ENCODE data around the gene SAP130. TPM values are rescaled to one million over a fixed set of nuclear protein-coding genes. Genes with fewer than 3 reads are reported as not detected.
A peak's percentile ranks its signal among the peaks of the same experiment; 100 is the strongest.

SAP130 gene
- total RNA-seq, 1 experiment from 2014 or later = 23.3 TPM

- DNase-seq = no peak
- no peaks in the 10 kb centered on the region for H3K36me3 ChIP-seq (replicated peaks; ENCODE audit: control insufficient read depth, insufficient read depth, low read length)
- no peak overlapping the region for H3K4me3 ChIP-seq (ENCODE audit: insufficient read depth, low read depth, low read length)
- H3K27me3 ChIP-seq (ENCODE audit: control insufficient read depth, insufficient read depth, low read length) = no peaks in the 10 kb centered on the region
Measured at GRCh38 chr2:128038411-128038810, 10.6 kb upstream of the SAP130 start.

- Histone ChIP-seq H3K36me3 (replicated peaks; ENCODE audit: control insufficient read depth, insufficient read depth, low read length) (no peaks in the 10 kb centered on the region), H3K4me3 (ENCODE audit: insufficient read depth, low read depth, low read length) (no peak overlapping the region), H3K27me3 (ENCODE audit: control insufficient read depth, insufficient read depth, low read length) (no peaks in the 10 kb centered on the region)
- DNase-seq = peak; percentile 14
Measured at GRCh38 chr2:128037649-128038048, 9.8 kb upstream of the SAP130 start.

DNA sequence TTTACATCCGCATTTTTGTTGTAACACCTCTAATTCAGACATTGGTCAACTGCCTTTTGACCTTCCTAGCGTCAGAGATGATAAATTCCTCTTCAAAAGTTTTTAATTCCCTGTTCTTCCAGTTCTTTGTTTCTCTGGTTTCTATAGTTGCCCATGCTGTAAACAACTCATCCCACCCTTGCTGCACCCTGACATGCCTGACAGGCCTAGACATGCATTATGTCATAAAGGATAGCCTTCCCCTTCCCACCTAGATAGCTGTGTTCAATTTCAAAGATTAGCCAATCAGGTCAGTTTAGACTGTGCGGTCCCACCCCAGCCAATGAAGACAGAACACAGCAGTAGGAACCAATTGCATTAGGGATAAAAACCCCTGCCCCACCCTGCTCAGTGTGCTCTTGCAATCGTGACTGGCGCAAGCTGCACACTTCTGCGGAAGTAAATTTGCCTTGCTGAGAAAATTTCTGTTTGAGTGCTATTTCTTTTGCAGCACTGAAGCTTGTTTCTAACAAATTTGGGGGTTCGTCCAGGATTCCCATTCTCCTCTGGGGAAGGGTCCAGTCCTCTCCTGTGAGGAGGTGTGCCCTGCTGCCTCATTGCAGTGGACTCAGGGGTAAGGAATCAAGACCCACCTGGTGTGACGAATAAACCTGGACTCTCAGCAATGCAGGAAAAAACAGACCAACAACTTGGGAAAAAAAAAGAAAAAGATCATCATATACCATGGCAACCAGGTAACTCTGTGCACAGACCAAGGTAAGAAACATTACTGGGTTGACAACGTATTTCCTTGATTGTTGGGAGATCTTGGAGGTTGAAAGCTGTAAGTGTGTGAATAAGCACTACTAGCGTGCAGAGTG, 9.1 kb upstream of the SAP130 start:
- H3K36me3 ChIP-seq (replicated peaks; ENCODE audit: control insufficient read depth, insufficient read depth, low read length) = no peaks in the 10 kb centered on the region
- DNase-seq = no peak
- H3K4me3 ChIP-seq (ENCODE audit: insufficient read depth, low read depth, low read length) = no peak overlapping the region
- H3K27me3 ChIP-seq (ENCODE audit: control insufficient read depth, insufficient read depth, low read length) = no peaks in the 10 kb centered on the region

- no peak for DNase-seq
- Histone ChIP-seq H3K4me3 (ENCODE audit: insufficient read depth, low read depth, low read length) (no peak overlapping the region), H3K27me3 (ENCODE audit: control insufficient read depth, insufficient read depth, low read length) (peaks cover 10% of the 10 kb centered on the region; the same call in 1 of the 2 replicates), H3K36me3 (replicated peaks; ENCODE audit: control insufficient read depth, insufficient read depth, low read length) (no peaks in the 10 kb centered on the region)
Measured at GRCh38 chr2:128032092-128032491, 4.2 kb upstream of the SAP130 start.

DNA sequence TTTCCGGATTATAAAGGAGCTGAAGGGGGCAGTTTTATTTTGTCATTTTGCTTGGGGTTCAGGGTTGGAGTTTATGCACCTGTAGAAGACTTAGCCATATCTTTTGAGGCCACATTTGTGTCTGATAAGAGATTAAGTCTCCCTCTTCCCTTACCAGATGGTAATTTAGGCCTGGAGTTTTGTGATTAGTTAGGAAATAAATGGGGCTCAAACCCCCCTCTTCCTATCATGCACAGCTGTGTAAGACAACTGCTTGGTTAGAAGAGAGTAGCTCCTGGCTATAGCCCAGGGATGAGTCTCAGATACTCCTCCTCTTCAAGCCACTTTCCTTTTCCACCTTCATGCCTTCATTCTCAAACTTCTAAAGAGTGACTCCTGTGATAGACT, 802 bp upstream of the SAP130 start:
- no peak for DNase-seq
- Histone ChIP-seq H3K27me3 (ENCODE audit: control insufficient read depth, insufficient read depth, low read length) (peaks cover 10% of the 10 kb centered on the region; the same call in 1 of the 2 replicates), H3K4me3 (ENCODE audit: insufficient read depth, low read depth, low read length) (peak overlapping the region; percentile 94), H3K36me3 (replicated peaks; ENCODE audit: control insufficient read depth, insufficient read depth, low read length) (no peaks in the 10 kb centered on the region; the same call in none of the 2 replicates)

GRCh38 chr2:128027278-128027800, 520 bp downstream of the SAP130 start:
- peak; percentile 99 for DNase-seq
- peaks cover 10% of the 10 kb centered on the region; the same call in 1 of the 2 replicates for H3K27me3 ChIP-seq (ENCODE audit: control insufficient read depth, insufficient read depth, low read length)
- H3K36me3 ChIP-seq (replicated peaks; ENCODE audit: control insufficient read depth, insufficient read depth, low read length) = no peaks in the 10 kb centered on the region; the same call in none of the 2 replicates
- H3K4me3 ChIP-seq (ENCODE audit: insufficient read depth, low read depth, low read length) = peak overlapping the region; percentile 94

DNA sequence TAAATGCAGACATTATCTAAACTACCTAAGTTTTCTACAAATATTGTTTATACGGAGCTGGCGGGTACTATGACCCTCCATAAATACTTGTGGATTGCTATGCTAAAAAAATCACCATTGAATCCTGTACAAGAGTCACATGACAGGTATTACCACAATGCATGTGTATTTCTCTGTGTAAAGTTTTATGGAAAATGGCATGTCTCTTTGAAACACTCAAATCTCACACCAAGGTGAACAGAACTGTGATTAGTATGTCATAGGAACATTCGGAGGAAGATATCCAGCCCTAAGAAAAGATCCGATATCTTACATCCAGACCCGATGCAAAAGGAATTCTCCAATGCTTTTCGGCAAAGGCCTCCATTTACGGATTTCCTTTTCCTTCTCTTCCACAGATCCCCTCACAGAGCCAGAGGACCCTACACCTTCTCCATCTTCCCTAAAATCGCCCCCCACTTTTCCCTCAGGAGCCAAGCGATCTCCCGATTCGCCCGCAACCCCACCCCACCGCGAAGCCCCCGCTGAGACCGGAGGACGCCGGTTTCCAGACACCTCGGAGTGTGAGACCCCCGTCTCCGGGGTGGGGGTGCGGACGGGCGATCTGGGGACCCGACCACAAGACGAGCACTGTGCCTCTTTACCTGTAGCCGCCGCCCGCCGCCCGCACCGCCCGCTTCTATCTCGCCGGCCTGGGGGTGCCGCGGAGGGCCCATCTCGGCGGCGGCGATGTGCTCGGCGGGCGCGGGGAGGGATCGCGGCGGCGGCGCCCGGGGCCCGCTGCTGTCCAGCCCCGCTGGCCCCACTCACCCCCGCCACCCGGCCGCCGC, 1.2 kb downstream of the SAP130 start:
- no peak for DNase-seq
- H3K4me3 ChIP-seq (ENCODE audit: insufficient read depth, low read depth, low read length) = peak overlapping the region; percentile 72
- peaks cover 10% of the 10 kb centered on the region; the same call in 1 of the 2 replicates for H3K27me3 ChIP-seq (ENCODE audit: control insufficient read depth, insufficient read depth, low read length)
- no peaks in the 10 kb centered on the region; the same call in none of the 2 replicates for H3K36me3 ChIP-seq (replicated peaks; ENCODE audit: control insufficient read depth, insufficient read depth, low read length)

DNA sequence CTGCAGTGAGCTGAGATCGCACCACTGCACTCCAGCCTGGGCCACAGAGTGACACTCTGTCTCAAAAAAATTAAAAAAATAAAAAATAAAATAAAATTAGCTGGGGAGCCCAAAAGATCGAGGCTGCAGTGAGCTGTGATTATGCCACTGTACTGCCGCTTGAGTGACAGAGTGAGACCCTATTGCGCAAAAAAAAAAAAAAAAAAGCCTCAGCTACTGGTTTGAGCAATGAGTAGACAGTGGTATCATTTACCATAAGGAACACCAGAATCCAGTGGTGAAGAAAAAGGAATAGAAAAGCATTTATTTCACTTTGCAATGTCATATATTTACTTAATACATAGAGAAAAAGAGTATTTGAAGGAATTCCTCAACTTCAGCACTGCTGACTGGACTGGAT, 3.0 kb downstream of the SAP130 start:
- no peak overlapping the region for H3K4me3 ChIP-seq (ENCODE audit: insufficient read depth, low read depth, low read length)
- no peaks in the 10 kb centered on the region; the same call in none of the 2 replicates for H3K36me3 ChIP-seq (replicated peaks; ENCODE audit: control insufficient read depth, insufficient read depth, low read length)
- H3K27me3 ChIP-seq (ENCODE audit: control insufficient read depth, insufficient read depth, low read length) = peaks cover 6% of the 10 kb centered on the region; the same call in 1 of the 2 replicates
- DNase-seq = no peak

- Histone ChIP-seq H3K27me3 (ENCODE audit: control insufficient read depth, insufficient read depth, low read length) (no peaks in the 10 kb centered on the region), H3K4me3 (ENCODE audit: insufficient read depth, low read depth, low read length) (no peak overlapping the region), H3K36me3 (replicated peaks; ENCODE audit: control insufficient read depth, insufficient read depth, low read length) (peaks cover 36% of the 10 kb centered on the region)
- no peak for DNase-seq
Measured at GRCh38 chr2:128017561-128017960, 10.3 kb downstream of the SAP130 start.

GRCh38 chr2:128016620-128017019, 11.2 kb downstream of the SAP130 start:
- Histone ChIP-seq H3K36me3 (replicated peaks; ENCODE audit: control insufficient read depth, insufficient read depth, low read length) (peaks cover 36% of the 10 kb centered on the region), H3K27me3 (ENCODE audit: control insufficient read depth, insufficient read depth, low read length) (no peaks in the 10 kb centered on the region)
- no peak for DNase-seq

GRCh38 chr2:128012698-128013097, 15.2 kb downstream of the SAP130 start:
- no peak for DNase-seq
- H3K27me3 ChIP-seq (ENCODE audit: control insufficient read depth, insufficient read depth, low read length) = no peaks in the 10 kb centered on the region
- H3K4me3 ChIP-seq (ENCODE audit: insufficient read depth, low read depth, low read length) = no peak overlapping the region
- peaks cover 57% of the 10 kb centered on the region for H3K36me3 ChIP-seq (replicated peaks; ENCODE audit: control insufficient read depth, insufficient read depth, low read length)

More at GRCh38 chr2:128016620-128017019, 11.2 kb downstream of the SAP130 start:
- H3K4me3 ChIP-seq (ENCODE audit: insufficient read depth, low read depth, low read length) = no peak overlapping the region

DNA sequence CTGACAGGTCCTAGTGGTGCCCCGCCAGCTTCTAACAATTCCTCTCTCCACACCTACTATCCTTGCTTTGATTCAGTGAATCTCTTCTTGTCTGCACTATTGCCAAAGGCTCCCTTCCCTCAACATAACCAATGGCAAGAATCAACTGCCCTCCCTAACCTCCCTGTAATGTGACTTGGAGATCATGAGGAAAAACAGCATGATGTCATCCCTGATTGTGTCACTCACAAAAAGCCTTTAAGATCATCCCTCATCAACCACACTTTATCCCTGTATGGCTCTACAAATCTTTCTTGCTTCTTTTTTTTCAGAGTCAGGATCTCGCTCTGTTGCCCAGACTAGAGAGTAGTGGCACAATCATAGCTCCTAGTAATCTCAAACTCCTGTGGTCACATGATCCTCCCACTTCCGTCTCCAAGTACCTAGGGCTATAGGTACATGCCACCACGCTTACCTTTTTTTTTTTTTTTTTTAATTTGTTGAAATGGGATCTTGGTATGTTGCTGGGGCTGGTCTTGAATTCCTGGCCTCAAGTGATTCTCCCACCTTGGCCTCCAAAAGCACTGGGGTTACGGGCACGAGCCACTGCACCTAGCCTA, 19.7 kb downstream of the SAP130 start:
- H3K27me3 ChIP-seq (ENCODE audit: control insufficient read depth, insufficient read depth, low read length) = no peaks in the 10 kb centered on the region
- DNase-seq = no peak
- no peak overlapping the region for H3K4me3 ChIP-seq (ENCODE audit: insufficient read depth, low read depth, low read length)
- peaks cover 33% of the 10 kb centered on the region for H3K36me3 ChIP-seq (replicated peaks; ENCODE audit: control insufficient read depth, insufficient read depth, low read length)

DNA sequence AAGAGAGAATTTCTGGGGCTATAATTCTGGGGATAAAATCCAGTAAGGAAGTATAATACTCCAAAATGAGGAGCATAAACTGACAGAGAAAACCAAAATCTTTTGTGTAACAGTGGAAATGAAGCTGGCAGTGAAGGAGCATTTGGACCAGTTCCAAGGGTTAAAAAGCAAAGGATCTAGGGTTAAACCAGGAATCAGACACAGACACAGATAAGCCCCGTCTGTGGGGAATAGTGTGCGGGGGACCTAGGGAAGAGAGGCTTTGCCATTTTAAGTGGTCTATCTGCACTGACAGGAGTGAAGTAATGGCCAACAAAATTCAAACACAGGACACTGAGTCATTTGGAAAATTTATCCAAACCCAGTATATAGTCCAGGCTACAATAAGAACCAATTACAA, 23.4 kb downstream of the SAP130 start:
- DNase-seq = no peak
- Histone ChIP-seq H3K36me3 (replicated peaks; ENCODE audit: control insufficient read depth, insufficient read depth, low read length) (peaks cover 28% of the 10 kb centered on the region), H3K4me3 (ENCODE audit: insufficient read depth, low read depth, low read length) (no peak overlapping the region), H3K27me3 (ENCODE audit: control insufficient read depth, insufficient read depth, low read length) (no peaks in the 10 kb centered on the region)

DNA sequence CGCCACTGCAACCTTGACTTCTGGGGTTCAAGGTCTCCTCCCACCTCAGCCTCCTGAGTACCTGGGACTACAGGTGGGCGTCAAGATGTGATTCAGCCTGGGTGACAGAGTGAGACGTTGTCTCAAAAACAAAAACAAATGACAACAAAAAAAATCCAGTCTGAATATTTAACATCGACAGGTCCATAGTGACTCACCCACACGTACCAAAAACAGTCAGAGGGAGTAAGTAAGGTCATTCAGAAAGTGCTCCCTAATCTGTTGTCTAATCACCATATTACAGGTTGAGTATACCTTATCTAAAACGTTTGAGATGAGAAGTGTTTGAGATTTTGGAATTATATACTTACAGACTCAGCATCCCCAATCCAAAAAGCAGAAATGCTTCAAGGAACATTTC, 24.4 kb downstream of the SAP130 start:
- DNase-seq = no peak
- Histone ChIP-seq H3K4me3 (ENCODE audit: insufficient read depth, low read depth, low read length) (no peak overlapping the region), H3K36me3 (replicated peaks; ENCODE audit: control insufficient read depth, insufficient read depth, low read length) (peaks cover 29% of the 10 kb centered on the region), H3K27me3 (ENCODE audit: control insufficient read depth, insufficient read depth, low read length) (no peaks in the 10 kb centered on the region)

Data from H7 (cell line).